ENCODE data around the gene CIBAR2.
A peak's percentile ranks its signal among the peaks of the same experiment; 100 is the strongest.
"Not testable (repeated sequence)": the region's sequence is repeated elsewhere in the genome, so short reads cannot be mapped to it uniquely, and the experiment has no call there.

CIBAR2 gene

DNA sequence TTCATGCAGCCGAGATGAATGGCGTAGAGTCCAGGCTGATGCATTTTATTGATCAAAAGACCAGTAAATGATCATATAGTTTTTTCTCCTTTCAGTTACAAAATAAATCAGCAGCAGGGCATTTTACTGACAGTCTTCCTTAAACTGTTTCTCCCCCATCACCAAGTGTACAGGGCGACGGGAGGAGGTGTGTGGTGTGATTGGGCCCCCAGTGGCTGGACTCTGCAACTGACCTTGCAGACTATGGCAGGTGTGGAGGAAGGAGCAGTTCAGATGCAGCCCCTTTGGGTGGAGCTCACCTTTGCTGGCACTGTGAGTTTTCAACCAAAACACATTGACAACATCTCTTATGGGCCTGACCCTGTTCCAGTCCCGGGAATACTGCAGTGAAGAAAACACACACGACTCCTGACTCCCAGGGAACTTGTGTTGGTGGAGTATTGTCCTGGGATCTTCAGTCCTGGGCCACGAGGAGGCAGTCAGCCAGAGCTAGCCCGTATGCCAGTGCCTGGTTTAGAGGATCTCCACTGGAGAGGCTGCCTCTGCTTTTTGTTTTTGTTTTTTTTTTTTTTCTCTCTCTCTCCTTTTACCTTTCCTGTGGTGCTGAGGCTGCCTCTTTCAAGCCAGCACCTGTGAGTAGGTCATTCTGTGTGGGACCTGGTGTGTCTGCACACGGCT, 54.9 kb downstream of the CIBAR2 start:
- DNase-seq: peak; percentile 3

DNA sequence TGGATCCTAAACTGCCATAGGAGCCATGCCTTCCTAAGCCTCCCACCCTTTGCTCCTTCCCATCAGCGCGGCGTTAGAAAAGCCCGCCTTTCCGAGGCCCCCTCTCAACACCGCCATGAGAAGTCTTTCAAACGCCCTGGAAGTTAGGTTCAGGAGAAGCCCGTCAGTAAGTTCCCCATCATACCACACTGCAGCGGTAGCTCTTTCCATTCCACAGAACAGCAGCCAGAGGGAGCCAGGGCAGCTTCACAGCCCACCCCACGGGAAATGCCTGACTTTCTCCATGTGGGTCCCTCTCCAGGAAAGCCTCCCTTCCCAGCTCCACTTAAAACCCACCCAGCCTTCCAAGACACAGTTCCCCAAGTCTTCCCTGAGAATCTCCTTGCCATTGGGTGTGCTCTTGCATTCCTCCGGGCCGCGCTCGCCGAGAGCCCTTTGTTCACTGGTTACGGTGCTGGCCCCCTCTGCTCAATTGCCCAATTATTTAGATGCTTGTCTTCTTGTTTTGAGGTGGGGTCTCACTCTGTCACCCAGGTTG, 56.0 kb downstream of the CIBAR2 start:
- DNase-seq: no peak

DNA sequence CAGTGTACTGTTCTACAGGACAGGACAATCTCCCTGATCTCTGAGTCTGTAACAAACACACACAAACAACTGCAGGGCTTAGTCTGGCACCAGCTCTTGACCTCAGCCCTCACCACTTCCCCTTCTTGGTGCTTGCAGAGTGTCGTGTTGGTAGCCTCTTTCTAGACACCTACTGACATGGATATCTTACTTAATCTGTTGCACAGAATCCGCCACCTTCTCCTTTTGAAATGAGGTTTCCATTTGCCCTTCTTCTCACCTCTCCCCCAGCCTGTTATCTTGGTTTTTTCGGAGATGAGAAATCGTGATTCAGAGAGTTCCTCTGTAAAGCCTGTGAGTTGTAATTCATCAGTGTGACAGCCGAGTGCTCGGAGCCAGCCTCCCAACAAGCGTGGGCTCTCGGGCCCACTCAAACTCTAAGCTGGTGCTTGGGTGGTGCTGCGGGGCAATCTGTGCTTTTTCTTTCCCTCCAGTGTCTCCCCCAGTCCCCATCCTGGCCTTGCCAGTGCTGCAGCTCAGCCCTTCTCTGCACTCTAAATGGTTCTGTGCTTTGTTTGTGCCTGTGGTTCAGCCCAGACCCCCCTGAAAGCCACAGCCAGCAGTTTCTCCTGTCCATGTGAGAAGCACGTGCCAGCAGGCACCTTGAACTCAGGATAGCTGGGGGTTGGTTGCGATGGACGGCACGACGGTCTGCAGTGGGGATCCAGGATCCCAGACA, 56.6 kb downstream of the CIBAR2 start:
- no peak for DNase-seq

DNA sequence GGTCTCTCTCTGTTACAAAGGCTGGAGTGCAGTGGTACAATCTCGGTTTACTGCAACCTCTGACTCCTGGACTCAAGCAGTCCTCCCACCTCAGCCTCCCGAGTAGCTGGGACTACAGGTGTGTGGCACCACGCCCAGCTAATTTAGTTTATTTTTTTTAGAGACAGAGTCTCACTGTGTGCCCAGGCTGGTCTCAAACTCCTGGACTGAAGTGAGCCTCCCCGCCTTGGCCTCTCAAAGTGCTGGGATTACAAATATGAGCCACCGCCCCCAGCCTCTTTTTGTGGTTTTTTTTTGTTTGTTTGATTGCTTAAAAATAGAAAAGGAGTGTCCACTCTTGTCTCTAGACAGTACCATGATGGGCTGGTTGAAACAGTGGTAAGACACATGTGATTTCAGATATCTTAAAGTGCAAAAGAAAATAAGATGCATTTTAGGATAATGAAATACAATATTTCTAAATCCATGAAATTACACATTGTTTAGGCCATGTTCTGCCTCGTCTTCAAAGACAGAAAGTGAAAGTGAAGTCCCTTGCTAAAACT, 57.3 kb downstream of the CIBAR2 start:
- DNase-seq: no peak

GRCh38 chr16:85054321-85054720, 58.0 kb downstream of the CIBAR2 start:
- DNase-seq: not testable (repeated sequence)

DNA sequence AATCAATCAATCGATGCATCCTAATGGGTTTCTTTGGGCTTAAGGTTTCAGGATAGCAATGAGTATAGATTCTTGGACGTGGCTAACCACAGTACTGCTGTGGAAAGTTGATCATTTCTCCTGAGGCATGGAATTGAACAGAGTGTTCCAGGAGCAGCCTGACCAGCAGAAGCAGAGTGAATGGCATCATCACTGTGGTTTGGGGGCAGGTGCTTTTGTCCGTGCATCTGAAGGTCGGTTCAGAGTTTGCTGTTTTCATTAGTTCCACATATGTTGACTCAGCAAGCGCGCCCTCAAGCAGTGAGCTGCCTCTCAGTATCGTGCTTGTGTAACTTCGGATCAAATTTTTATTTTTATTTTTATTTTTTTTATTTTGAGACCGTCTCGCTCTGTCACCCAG, 59.7 kb downstream of the CIBAR2 start:
- no peak for DNase-seq

DNA sequence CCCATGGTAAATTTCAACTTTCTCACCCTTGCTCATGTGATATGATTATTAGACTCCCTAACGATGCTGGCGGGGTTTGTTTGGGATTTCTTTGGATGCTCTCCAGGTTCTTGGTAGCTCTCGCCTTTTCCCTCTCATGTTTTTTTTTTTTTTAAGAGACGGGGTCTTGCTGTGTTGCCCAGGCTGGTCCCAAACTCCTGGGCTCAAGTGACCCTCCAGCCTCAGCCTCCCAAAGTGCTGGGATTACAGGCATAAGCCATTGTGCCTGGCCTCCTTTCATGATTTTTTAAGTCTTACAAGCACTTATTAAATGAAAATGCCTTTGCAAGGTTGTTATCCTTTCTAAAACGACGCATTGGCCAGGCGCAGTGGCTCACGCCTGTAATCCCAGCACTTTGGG, 60.6 kb downstream of the CIBAR2 start:
- DNase-seq: no peak

GRCh38 chr16:85051067-85051581, 61.1 kb downstream of the CIBAR2 start:
- no peak for DNase-seq

DNA sequence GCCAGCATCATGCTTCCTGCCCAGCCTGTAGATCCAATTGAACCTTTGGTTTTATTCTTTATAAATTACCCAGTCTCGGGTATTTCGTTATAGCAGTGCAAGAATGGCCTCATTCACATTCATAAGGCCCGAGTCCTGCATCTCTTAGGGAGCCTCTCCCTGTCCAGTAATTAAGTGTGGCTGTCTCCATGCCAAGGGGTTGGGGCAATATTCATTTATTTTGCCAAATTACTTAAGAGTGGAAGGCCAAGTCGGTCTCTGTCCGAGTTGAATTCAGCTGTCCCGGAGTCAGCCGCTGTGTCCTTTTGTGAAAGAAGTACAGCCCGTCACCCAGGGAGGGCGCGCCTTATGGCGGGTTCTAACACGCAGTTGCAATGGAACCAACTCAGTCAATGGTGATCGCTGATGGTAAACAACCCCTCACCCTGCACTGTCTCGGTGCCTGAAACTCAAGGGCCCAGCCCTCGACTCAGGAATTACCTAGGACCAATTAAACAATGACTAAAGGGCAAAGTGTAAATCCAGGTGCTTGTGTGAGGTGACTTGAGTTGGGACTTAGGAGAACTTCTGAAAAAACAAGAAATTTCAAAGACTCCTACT, 62.5 kb downstream of the CIBAR2 start:
- no peak for DNase-seq

DNA sequence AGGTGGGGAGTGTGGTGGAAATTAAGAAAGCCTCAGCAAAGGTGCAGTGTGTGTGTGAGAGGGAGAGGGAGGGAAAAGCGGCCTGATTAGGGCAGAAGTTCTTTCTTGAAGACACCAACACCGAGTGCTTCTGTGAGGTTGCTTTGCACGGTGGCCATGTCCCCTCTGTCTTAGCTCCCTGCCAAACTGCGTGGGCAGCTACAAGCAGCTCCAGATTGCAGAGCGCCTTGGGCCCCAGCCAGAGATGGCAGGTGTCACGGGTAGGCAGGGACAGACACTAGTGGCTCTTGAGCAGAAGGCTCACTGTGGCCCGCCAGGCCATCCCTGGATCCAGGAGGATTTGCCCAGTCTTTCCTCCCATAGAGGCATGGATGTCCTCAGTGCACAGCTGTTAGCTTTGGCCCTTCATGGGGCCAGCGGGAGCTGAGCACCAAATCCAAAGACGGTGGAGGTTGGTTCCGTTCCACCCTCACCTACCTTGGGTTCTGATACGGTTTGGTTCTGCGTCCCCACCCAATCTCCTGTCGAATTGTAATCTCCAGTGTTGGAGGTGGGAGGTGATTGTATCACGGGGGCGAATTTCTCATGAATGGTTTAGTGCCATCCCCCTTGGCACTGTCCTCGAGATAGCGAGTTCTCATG, 63.2 kb downstream of the CIBAR2 start:
- no peak for DNase-seq
